Parathyroid adenoma (tissue), 2 donors: ENCODE measurements around the gene FFAR3.

Source experiments
- H2AFZ ChIP-seq: fragments of 300-600 bp; sonication (generic); one replicate; pipeline ENCODE4 v1.7.0; 2017; ENCODE audit warnings: antibody characterized with exemption, mild to moderate bottlenecking
- H3K27ac ChIP-seq: fragments of 300-600 bp; sonication (generic); one replicate; pipeline ENCODE4 v1.7.0; 2017
- H3K27me3 ChIP-seq: fragments of 300-600 bp; sonication (generic); one replicate; pipeline ENCODE4 v1.7.0; 2017; ENCODE audit warnings: low read length; ENCODE audit not compliant: control insufficient read depth, insufficient read depth
- H3K36me3 ChIP-seq: fragments of 300-600 bp; sonication (generic); one replicate; pipeline ENCODE4 v1.7.0; 2017; ENCODE audit warnings: low read length; ENCODE audit not compliant: control insufficient read depth, insufficient read depth
- H3K4me1 ChIP-seq: fragments of 300-600 bp; sonication (generic); one replicate; pipeline ENCODE4 v1.7.0; 2017; ENCODE audit warnings: control low read depth
- H3K4me2 ChIP-seq: fragments of 300-600 bp; sonication (generic); one replicate; pipeline ENCODE4 v1.7.0; 2017; ENCODE audit warnings: low read length
- H3K4me3 ChIP-seq: fragments of 300-600 bp; sonication (generic); one replicate; pipeline ENCODE4 v1.7.0; 2017; ENCODE audit warnings: low read depth, low read length
- H3K79me2 ChIP-seq: fragments of 300-600 bp; sonication (generic); one replicate; pipeline ENCODE4 v1.7.0; 2017; ENCODE audit warnings: control low read depth
- H3K9ac ChIP-seq: fragments of 300-600 bp; sonication (generic); one replicate; pipeline ENCODE4 v1.7.0; 2017; ENCODE audit warnings: mild to moderate bottlenecking
- H3K9me3 ChIP-seq: fragments of 300-600 bp; sonication (generic); one replicate; pipeline ENCODE4 v1.7.0; 2017; ENCODE audit warnings: low read length; ENCODE audit not compliant: control insufficient read depth
- CTCF ChIP-seq: fragments of 300-600 bp; sonication (generic); IDR thresholded peaks from one replicate; pipeline ENCODE4 v1.7.0; 2017; ENCODE audit warnings: antibody characterized with exemption, mild to moderate bottlenecking
- donor health status: primary hyperparathyroidism.

FFAR3 gene

GRCh38 chr19:35352177-35352447, 6.1 kb upstream of the FFAR3 start:
- Histone ChIP-seq H3K79me2 (no peaks in the 10 kb centered on the region), H3K4me2 (no peak overlapping the region), H3K27ac (no peak overlapping the region), H3K36me3 (no peaks in the 10 kb centered on the region), H3K9me3 (no peaks in the 10 kb centered on the region), H3K4me3 (no peak overlapping the region), H3K4me1 (peaks cover 36% of the 10 kb centered on the region), H3K9ac (no peak overlapping the region), H3K27me3 (no peaks in the 10 kb centered on the region), H2AFZ (no peak overlapping the region)
- no peak for TF ChIP-seq CTCF

GRCh38 chr19:35352448-35353304, 5.6 kb upstream of the FFAR3 start:
- TF ChIP-seq CTCF: peak; percentile 90
- H3K4me1 ChIP-seq: peaks cover 33% of the 10 kb centered on the region

GRCh38 chr19:35353635-35354034, 4.6 kb upstream of the FFAR3 start:
- Histone ChIP-seq H2AFZ (peak overlapping the region; percentile 18), H3K27me3 (no peaks in the 10 kb centered on the region), H3K9ac (no peak overlapping the region), H3K4me2 (peak overlapping the region; percentile 30), H3K27ac (no peak overlapping the region), H3K9me3 (no peaks in the 10 kb centered on the region), H3K4me3 (no peak overlapping the region), H3K36me3 (no peaks in the 10 kb centered on the region), H3K79me2 (no peaks in the 10 kb centered on the region), H3K4me1 (peaks cover 25% of the 10 kb centered on the region)
- peak; percentile 22 for TF ChIP-seq CTCF

More at GRCh38 chr19:35352448-35353304, 5.6 kb upstream of the FFAR3 start:
- H3K4me2 ChIP-seq: no peak overlapping the region
- no peaks in the 10 kb centered on the region for H3K9me3 ChIP-seq
- H2AFZ ChIP-seq: peak overlapping the region; percentile 44
- H3K27ac ChIP-seq: no peak overlapping the region
- no peak overlapping the region for H3K4me3 ChIP-seq
- H3K9ac ChIP-seq: no peak overlapping the region
- no peaks in the 10 kb centered on the region for H3K79me2 ChIP-seq
- H3K36me3 ChIP-seq: no peaks in the 10 kb centered on the region
- no peaks in the 10 kb centered on the region for H3K27me3 ChIP-seq

- Histone ChIP-seq H3K9ac (no peak overlapping the region), H3K36me3 (no peaks in the 10 kb centered on the region), H3K4me2 (no peak overlapping the region), H3K79me2 (no peaks in the 10 kb centered on the region), H3K9me3 (no peaks in the 10 kb centered on the region), H3K27me3 (no peaks in the 10 kb centered on the region), H3K4me1 (peaks cover 16% of the 10 kb centered on the region), H3K27ac (no peak overlapping the region), H3K4me3 (no peak overlapping the region), H2AFZ (no peak overlapping the region)
- TF ChIP-seq CTCF: no peak
These were observed 3.4 kb upstream of the FFAR3 start for GRCh38 chr19:35354898-35355297.
